NCI-H1417 (cell line): Measurements from ENCODE around the gene CEP164.
"Not testable (repeated sequence)": the region's sequence is repeated elsewhere in the genome, so short reads cannot be mapped to it uniquely, and the experiment has no call there.

Experiments used
- DNase-seq, 3 experiments: peaks; one replicate each; lab custom pipeline; 2025; lab: John Stamatoyannopoulos, UW

The CEP164 gene

GRCh38 chr11:117305145-117305544 is 22.5 kb upstream of the CEP164 start:
- no peak for DNase-seq

- no peak for DNase-seq
Observed at GRCh38 chr11:117309310-117309709, 18.3 kb upstream of the CEP164 start.

GRCh38 chr11:117313091-117313490 is 14.6 kb upstream of the CEP164 start:
- DNase-seq, result no peak

- DNase-seq, result no peak
Observed at GRCh38 chr11:117313828-117314768, 13.6 kb upstream of the CEP164 start.

GRCh38 chr11:117314840-117315239 is 12.8 kb upstream of the CEP164 start:
- DNase-seq, result peak in 2 of 3 experiments; percentile 18 to 32

- peak in 2 of 3 experiments; percentile 32 to 56 for DNase-seq
Observed at GRCh38 chr11:117315285-117316196, 12.1 kb upstream of the CEP164 start.

- DNase-seq, result peak; percentile 80 to 94 (median 90)
Observed at GRCh38 chr11:117316197-117316961, 11.3 kb upstream of the CEP164 start, which contains the start of gene BACE1. Gene BACE1 (minus strand): TSS chr11:117316256. CDS start chr11:117315795, 461 bp downstream.

- no peak for DNase-seq
Observed at GRCh38 chr11:117318738-117319137, 8.9 kb upstream of the CEP164 start.

GRCh38 chr11:117319214-117319840 is 8.3 kb upstream of the CEP164 start:
- no peak for DNase-seq

GRCh38 chr11:117327255-117327566 is 443 bp upstream of the CEP164 start:
- not testable (repeated sequence) for DNase-seq

- DNase-seq, result peak in 2 of 3 experiments; percentile 72 to 79
Observed at GRCh38 chr11:117328375-117329010, 839 bp downstream of the CEP164 start.

- no peak for DNase-seq
Observed at GRCh38 chr11:117332843-117333242, 5.2 kb downstream of the CEP164 start.

GRCh38 chr11:117333917-117334316 is 6.3 kb downstream of the CEP164 start:
- peak in 1 of 3 experiments; percentile 43 for DNase-seq

- DNase-seq, result no peak
Observed at GRCh38 chr11:117334896-117335295, 7.2 kb downstream of the CEP164 start.

GRCh38 chr11:117335399-117335798 is 7.7 kb downstream of the CEP164 start:
- DNase-seq, result no peak

GRCh38 chr11:117337076-117337475 is 9.4 kb downstream of the CEP164 start:
- DNase-seq, result no peak

GRCh38 chr11:117345039-117345438 is 17.4 kb downstream of the CEP164 start:
- DNase-seq, result no peak

- no peak for DNase-seq
Observed at GRCh38 chr11:117354550-117354949, 26.9 kb downstream of the CEP164 start.

GRCh38 chr11:117356126-117356890 is 28.7 kb downstream of the CEP164 start:
- DNase-seq, result no peak

- no peak for DNase-seq
Observed at GRCh38 chr11:117361432-117361831, 33.8 kb downstream of the CEP164 start.
